Liver (tissue), 3 donors: ENCODE results near the gene TDRD5.
A peak's percentile ranks its signal among the peaks of the same experiment; 100 is the strongest.

ENCODE experiments used
- CTCF ChIP-seq: fragments of 150-350 bp; IDR thresholded peaks from 2 replicates; pipeline ENCODE4 v1.5.1; 2017; ENCODE audit warnings: improper control_type of control experiment, low read depth, low read length; ENCODE audit not compliant: missing input control
- GABPA ChIP-seq, 2 donors: IDR thresholded peaks in 1 of 2; conservative IDR thresholded peaks in 1 of 2; 2 replicates each; pipeline ENCODE4 v1.6.1; 2016; ENCODE audit warnings: antibody characterized with exemption in 2 of 2, mild to moderate bottlenecking in 1 of 2, moderate library complexity in 1 of 2
- JUND ChIP-seq, 2 donors: IDR thresholded peaks; 2 replicates each; pipeline ENCODE4 v1.6.1; 2016; ENCODE audit warnings: antibody characterized with exemption in 2 of 2
- SP1 ChIP-seq: IDR thresholded peaks from 2 replicates; pipeline ENCODE4 v1.6.1; 2018; ENCODE audit warnings: antibody characterized with exemption, mild to moderate bottlenecking
- TAF1 ChIP-seq: conservative IDR thresholded peaks from 2 replicates; pipeline ENCODE4 v1.6.1; 2016; ENCODE audit warnings: antibody characterized with exemption, mild to moderate bottlenecking
- YY1 ChIP-seq: IDR thresholded peaks from 2 replicates; pipeline ENCODE4 v1.6.1; 2016; ENCODE audit warnings: antibody characterized with exemption, mild to moderate bottlenecking
- TF ChIP-seq, protein P1 (sequence below): IDR thresholded peaks from 2 replicates; pipeline ENCODE4 v1.6.1; 2016; ENCODE audit warnings: antibody characterized with exemption
- donor health status: healthy.
- donor health status: healthy.

GRCh38 chr1:179709841-179710329, 118.3 kb downstream of the TDRD5 start:
- no peak for TF ChIP-seq JUND (IDR thresholded peaks at IDR 0.05)
- TF ChIP-seq CTCF: no peak
- TF ChIP-seq YY1: no peak
- no peak for TF ChIP-seq TAF1
- peak in 1 of 2 donors; percentile 24 for TF ChIP-seq GABPA (IDR thresholded peaks at IDR 0.05 in 1 of 2, conservative IDR thresholded peaks at IDR 0.05 in 1 of 2)
- peak; percentile 51 for TF ChIP-seq SP1
- TF ChIP-seq, protein P1, sequence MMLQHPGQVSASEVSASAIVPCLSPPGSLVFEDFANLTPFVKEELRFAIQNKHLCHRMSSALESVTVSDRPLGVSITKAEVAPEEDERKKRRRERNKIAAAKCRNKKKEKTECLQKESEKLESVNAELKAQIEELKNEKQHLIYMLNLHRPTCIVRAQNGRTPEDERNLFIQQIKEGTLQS: no peak
